Measurements from ENCODE around the gene WDR38.
"Not testable (repeated sequence)": the region's sequence is repeated elsewhere in the genome, so short reads cannot be mapped to it uniquely, and the experiment has no call there.

Gene WDR38

GRCh38 chr9:124834591-124834990, 18.7 kb upstream of the WDR38 start:
- DNase-seq (ENCODE audit: low read depth in 2 of 2), result no peak

DNA sequence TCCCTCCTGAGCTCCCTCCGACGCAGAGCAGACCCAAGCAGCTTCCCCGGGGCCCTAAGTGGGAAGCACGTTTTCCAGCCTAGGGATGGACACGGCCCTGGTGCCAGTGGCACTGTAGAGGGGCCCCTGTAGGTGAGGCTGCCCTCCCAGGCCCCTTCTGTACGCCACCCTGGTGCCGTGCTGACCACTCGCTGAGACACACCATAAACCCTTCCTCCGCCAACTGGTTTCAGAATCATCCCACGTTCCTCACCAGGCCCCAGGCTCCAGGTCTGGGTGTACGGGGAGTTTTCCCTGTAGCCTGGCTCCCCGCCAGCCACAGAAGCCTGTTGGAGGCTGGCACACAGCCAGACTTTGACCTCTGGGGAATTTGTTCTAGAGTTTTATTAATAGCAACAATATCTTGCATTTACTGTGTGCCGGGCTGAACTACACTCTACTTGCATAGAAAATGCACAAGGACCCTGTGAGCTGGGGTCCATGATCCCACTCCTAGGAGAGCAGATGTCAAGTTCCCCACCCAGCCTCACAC, 18.2 kb upstream of the WDR38 start:
- no peak for DNase-seq (ENCODE audit: low read depth in 2 of 2)

GRCh38 chr9:124838132-124838531, 15.1 kb upstream of the WDR38 start:
- DNase-seq (ENCODE audit: low read depth in 2 of 2), result not testable (repeated sequence)

DNA sequence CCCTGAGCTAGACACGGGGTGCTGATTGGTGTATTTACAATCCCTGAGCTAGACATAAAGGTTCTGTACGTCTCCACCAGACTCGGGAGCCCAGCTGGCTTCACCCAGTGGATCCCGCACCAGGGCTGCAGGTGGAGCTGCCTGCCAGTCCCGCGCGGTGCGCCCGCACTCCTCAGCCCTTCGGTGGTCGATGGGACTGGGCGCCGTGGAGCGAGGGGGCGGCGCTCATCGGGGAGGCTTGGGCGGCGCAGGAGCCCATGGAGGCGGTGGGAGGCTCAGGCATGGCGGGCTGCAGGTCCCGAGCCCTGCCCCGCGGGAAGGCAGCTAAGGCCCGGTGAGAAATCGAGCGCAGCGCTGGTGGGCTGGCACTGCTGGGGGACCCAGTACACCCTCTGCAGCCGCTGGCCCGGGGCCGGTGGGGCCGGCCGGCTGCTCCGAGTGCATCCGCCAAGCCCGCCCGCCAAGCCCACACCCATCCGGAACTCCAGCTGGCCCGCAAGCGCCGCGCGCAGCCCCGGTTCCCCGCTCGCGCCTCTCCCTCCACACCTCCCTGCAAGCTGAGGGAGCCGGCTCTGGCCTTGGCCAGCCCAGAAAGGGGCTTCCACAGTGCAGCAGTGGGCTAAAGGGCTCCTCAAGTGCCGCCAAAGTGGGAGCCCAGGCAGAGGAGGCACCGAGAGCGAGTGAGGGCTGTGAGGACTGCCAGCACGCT, 14.5 kb upstream of the WDR38 start:
- not testable (repeated sequence) for DNase-seq (ENCODE audit: low read depth in 2 of 2)

DNA sequence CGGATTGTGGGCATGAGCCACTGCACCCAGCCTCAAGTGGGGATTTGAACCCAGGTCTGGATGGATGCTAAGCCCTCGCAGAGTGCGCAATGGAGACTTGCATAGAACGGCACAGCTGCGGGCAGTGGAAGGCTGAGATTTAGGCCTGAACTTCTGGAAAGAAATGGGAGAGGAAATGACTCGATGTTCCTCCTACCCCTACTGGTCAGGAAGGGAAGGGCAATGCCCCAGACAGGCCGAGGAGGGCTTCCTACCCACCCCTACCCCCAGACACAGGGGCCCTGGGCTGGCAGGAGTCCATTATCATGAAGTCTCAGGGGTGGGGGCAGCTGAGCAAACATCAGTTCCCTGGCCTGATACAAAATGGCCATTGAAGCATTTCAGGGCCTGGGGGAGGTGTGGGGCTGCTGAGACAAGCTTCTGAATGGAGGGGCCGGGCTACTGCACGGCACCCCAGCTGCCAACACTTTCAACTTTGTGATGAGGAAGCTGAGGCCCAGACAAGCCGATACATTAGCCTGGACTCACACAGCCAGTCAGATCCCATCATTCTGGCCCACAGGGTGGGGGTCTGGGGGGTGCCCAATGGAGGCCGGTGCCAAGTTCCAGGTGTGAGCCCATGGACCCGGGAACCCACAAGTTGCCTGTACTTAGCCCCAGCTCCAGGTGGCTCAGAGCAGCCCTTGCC, 13.5 kb upstream of the WDR38 start:
- no peak for DNase-seq (ENCODE audit: low read depth in 2 of 2)

DNA sequence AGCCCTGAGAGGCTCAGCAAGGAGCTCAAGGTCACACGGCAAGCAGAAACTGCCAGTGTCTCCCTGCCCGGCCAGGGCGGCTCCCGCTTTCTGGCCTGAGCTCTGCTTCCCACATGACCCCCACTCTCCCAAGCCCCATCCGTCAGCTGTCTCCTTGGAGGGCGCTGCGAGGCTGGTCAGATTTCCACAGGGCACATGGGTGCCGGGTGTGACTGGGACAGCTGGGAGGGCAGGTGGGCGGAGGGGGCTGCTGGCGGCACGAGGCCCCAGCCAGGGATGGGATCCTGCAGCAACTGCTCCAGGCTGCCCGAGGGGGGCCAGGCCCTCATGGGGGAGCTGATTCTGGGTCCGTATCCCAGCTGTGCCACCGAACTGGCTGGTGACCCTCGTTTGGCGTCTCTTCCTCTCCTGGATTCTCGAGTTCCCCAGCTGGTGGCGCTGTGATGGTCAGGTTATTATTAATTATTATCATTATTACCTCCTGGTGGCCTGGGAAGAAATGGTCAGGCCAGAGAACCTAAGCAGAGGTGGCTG, 12.9 kb upstream of the WDR38 start:
- DNase-seq (ENCODE audit: low read depth in 2 of 2), result no peak

DNA sequence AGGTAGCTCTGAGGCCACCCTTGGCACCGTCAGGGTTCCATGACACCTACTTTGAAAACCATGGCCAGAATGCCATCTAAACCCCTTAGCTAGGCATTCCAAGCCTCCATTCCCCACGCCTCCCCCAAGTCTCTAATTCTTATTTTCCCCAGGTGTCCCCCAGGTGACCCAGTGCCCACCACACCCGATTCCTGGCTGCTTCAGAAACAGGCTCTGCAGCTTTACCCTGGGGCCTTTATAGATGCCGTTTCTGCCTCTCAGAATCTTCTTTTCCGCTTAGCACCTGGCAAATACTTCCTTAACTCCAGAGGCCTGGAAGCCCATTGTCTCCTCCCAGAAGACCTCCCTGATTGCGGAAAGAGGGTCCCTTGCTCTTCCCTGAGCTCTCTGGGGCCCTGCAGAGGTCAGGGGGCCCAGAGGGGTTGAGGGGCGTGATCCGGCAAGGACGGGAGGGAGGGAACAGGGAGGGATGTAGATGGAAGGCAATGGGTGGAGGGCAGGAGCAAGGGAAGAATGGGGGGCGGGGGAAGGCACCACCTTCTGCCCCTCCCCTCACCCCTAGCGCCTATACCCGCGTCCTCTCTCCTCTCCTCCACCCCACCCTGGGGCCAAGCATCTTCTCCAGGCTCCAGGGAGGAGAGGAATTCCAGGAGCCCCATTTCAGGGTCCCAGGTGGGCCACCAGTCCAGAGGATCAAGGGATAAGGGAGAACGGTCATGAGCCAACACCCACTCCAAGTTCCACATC, 12.0 kb upstream of the WDR38 start:
- no peak for DNase-seq (ENCODE audit: low read depth in 2 of 2)

DNA sequence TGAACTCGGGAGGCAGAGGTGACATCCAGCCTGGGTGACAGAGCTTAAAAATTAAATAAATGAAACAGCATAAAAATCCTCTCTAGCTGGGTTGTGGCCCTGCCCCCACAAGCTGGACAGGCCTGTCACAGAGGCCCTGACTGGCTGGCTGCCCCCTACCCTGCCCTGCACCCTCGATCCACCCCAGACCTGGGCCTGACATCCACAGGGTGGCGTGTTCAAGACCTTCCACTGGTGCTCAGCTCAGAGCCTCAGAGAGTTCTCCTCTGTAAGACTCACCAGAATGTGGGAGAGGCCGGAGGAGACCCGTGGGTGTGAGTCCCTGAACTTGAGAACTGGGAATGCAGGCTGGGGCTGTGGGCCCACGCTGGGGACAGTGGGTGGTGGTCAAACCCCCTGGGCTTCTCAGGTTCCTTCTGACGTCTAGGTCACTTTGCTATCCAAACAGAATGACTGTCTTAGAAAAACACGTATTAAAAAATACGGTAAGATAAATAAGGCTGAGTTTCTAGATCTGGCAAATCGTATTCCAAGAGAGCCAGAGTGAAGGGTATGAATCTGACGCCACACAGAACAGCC, 9.7 kb upstream of the WDR38 start:
- no peak for DNase-seq (ENCODE audit: low read depth in 2 of 2)

DNA sequence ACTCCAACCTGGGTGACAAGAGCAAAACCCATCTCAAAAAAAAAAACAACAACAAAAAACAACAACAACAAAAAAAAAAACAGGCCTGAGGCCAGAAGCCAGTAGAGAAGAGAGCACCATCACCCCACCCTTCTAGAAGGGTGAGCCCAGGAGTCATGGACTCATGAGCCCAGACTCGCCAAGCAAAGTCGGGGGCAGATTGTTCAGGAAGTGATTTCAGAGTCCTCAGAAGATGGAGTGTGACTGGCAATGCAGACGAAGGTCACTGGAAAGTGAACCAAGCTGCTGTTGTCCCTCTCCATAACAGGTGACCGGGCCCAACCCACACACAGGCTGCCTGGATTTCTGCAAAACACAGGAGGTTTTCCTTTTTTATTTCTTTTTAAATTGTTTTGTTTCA, 9.0 kb upstream of the WDR38 start:
- DNase-seq (ENCODE audit: low read depth in 2 of 2), result no peak

- not testable (repeated sequence) for DNase-seq (ENCODE audit: low read depth in 2 of 2)
Measured at GRCh38 chr9:124846467-124846866, 6.8 kb upstream of the WDR38 start.

DNA sequence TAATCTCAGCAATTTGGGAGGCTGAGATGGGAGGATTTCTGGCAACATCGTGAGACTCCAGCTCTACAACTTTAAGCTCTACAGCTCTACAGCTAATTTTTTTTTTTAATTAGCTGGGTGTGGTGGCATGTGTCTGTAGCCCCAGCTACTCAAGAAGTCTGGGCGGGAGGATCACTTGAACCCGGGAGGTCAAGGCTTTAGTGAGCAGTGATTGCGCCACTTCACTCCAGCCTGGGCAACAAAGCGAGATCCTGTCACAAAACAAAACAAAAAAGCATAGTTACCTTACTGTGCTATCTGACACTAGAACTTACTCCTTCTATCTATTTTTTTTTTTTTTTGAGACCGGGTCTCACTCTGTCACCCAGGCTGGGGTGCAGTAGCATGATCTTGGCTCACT, 6.3 kb upstream of the WDR38 start:
- DNase-seq (ENCODE audit: low read depth in 2 of 2), result no peak

DNA sequence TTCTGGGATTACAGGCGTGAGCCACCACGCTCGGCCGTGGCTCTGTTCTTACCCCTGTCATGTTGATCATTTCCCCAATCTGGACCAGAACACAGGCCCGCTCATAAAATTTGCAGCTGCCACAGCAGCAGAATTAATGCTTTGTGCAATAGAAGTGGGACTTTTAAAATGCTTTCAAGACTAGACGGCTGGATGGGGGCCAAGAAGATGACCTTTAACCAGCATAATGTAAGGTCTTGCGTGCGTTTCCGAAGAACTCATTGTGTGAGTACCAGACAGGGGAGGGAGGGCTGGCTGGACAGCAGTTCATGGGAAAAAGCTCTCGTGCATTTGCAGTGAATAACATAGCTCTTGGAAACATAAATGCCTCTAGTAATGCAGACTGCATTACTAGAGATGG, 3.5 kb upstream of the WDR38 start:
- DNase-seq (ENCODE audit: low read depth in 2 of 2), result no peak

- DNase-seq (ENCODE audit: low read depth in 2 of 2), result no peak
Measured at GRCh38 chr9:124852121-124852828, 985 bp upstream of the WDR38 start.

- no peak for DNase-seq (ENCODE audit: low read depth in 2 of 2)
Measured at GRCh38 chr9:124853605-124854143, 414 bp downstream of the WDR38 start.

DNA sequence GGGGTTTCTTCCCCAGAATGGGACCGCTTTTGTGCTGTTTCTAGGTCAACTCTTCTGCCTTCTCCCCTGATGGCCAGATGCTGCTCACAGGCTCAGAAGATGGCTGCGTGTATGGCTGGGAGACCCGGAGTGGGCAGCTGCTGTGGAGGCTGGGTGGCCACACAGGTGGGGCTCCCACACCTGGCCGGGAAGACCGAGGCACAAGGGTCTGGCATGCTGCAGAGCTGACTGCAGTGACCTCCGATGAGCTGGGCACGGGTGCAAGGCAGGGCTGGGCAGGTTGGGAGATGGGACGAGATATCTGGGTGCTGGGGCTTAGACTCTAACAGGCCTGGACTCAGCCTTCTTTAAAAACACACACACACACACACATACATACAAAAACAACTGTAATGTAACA, 901 bp downstream of the WDR38 start:
- DNase-seq (ENCODE audit: low read depth in 2 of 2), result no peak

GRCh38 chr9:124854822-124855221, 1.6 kb downstream of the WDR38 start:
- no peak for DNase-seq (ENCODE audit: low read depth in 2 of 2)

DNA sequence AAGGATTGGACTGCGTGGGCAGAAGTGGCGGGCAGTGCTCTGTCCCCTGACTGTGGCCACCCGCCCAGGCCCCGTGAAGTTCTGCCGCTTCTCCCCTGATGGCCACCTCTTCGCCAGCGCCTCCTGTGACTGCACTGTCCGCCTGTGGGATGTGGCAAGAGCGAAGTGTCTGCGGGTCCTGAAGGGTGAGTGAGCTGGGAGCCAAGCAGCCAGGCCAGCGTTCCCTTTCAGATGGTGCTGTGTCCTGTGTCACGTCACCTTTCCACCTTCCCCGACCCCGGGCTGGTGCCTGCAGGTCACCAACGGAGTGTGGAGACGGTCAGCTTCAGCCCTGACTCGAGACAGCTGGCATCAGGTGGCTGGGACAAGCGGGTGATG, 2.3 kb downstream of the WDR38 start:
- DNase-seq (ENCODE audit: low read depth in 2 of 2), result no peak

DNA sequence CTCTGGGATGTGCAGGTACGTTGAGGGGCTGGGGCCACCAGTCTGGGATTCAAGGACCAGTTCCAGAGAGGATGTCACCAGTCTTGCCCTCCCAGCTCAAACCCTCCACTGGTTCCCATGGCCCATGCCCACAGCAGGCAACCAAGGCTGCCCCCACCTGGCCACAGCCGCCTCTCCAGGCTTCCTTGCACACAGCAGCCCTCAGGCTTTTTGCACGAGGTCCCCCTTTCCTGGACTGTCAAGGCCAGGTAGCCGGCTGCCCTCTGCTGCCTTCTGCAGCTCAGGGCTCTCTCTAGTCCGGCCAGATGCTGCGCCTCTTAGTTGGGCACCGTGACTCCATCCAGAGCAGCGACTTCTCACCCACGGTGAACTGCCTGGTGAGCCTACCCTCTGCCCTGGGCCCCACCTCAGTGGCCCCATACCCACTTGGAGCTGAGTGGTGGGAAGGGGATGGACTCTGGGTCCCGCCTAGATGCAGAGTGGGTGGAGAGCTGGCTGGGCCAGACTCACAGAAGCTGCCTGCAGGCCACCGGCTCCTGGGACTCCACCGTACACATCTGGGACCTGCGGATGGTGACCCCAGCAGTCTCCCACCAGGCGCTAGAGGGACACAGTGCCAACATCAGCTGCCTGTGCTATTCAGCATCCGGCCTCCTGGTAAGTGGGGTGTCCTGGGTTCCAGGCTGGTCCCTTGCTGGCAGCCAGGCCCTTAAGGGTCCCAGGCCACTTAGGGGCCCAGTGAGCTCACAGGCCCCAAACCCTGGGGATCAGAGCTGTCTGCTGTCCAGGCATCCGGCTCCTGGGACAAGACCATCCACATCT, 2.9 kb downstream of the WDR38 start:
- no peak for DNase-seq (ENCODE audit: low read depth in 2 of 2)

DNA sequence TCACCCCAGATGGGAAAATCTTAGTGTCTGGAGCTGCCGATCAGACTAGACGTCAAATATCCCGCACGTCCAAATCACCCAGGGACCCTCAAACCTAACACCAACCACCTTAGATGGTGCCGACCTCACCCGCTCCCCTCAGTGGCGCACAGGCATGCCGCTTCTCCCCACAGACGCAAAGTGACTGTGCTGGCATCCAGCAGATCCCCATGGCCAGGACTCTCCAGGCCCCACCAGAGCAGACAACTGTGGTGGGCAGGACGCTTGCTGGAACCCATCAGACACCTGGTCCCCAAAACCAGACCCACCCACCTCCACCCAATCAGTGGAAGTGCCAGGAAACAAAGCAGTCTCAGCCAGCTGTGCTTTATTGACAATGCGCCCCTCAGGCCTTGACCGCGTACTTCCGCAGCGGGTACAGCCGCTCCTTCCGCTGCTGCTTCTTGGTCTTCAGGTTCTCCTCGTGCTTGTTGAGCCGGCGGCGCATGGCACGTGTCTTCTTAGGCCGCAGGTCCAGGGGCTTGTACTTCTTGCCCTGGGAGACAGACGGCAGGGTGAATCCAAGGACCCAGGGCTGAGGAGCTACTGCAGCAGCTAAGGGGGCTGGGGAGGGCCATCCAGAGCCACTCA, 4.4 kb downstream of the WDR38 start:
- DNase-seq (ENCODE audit: low read depth in 2 of 2), result no peak

Measured in stimulated activated CD4-positive, alpha-beta T cell treated with anti-CD3 and anti-CD28 coated beads, Interleukin-1b, Interleukin-23, amount 100 ng/mL, for 1 hour (primary cell).